K562 (cell line): ENCODE results near the gene CEP70. TPM values are rescaled to one million over a fixed set of nuclear protein-coding genes. Genes with fewer than 3 reads are reported as not detected.
A peak's percentile ranks its signal among the peaks of the same experiment; 100 is the strongest.
"Not testable (repeated sequence)": the region's sequence is repeated elsewhere in the genome, so short reads cannot be mapped to it uniquely, and the experiment has no call there.

Source experiments
- ATAC-seq: fragments of 200-7000 bp; cut with Tn5 transposase; 3 replicates; pipeline ENCODE4 v1.9.1; 2020; ENCODE audit warnings: moderate library complexity
- BruUV-seq: library from RNA; stranded (reverse); fragments of 400-500 nt; replicated peaks from 2 replicates; lab custom pipeline; 2021; lab: Mats Ljungman, UMichigan
- CTCF ChIA-PET: fragments of 300-600 bp; formaldehyde crosslinking; extraction: SDS; loops from one replicate; lab custom pipeline; 2021; ENCODE audit warnings: low intra/inter-chr PET ratio; lab: Yijun Ruan, JAX
- POLR2A ChIA-PET: fragments of 300-600, 350-650 bp; sonication (Branson Sonifier 250); formaldehyde crosslinking; extraction: SDS; loops from one replicate; lab custom pipeline; 2021; ENCODE audit warnings: antibody characterized with exemption, inconsistent platforms; lab: Yijun Ruan, JAX
- DNase-seq, 4 experiments: peaks; one replicate each; pipeline versions ENCODE4 v3.0.0 to v3.0.0-alpha.2; 2011 to 2018; ENCODE audit warnings: low spot score in 3 of 4, mixed read lengths in 3 of 4; ENCODE audit errors: extremely low read depth in 1 of 4
- FAIRE-seq: peaks from 2 replicates; lab custom pipeline; 2011; peaks lifted over from hg19 to GRCh38; lab: Jason Lieb, UNC
- H2AFZ ChIP-seq: 2 replicates; pipeline ENCODE4 v1.6.0; 2011; ENCODE audit warnings: low read depth, low read length, control low read depth, inconsistent platforms
- H3K27ac ChIP-seq: fragments of 200-600 bp; 3 replicates; pipeline ENCODE4 v1.8.0; 2011; ENCODE audit warnings: low read depth, mild to moderate bottlenecking, control low read depth, inconsistent platforms, low read length, moderate library complexity, mixed read lengths; ENCODE audit errors: extremely low read depth
- H3K27me3 ChIP-seq, 2 experiments: fragments of 300-600 bp in 1 of 2; 2 replicates in 1 of 2; 3 replicates in 1 of 2; pipeline versions ENCODE4 v1.6.0 to v1.8.0; 2011; ENCODE audit warnings: inconsistent platforms in 2 of 2, low read length in 2 of 2, mild to moderate bottlenecking in 1 of 2, mixed read lengths in 1 of 2, moderate library complexity in 1 of 2; ENCODE audit not compliant: control insufficient read depth in 2 of 2, insufficient read depth in 2 of 2
- H3K36me3 ChIP-seq: fragments of 300-600 bp; 3 replicates; pipeline ENCODE4 v1.8.0; 2011; ENCODE audit warnings: mild to moderate bottlenecking, low read length, inconsistent platforms; ENCODE audit not compliant: control insufficient read depth, insufficient read depth
- H3K4me1 ChIP-seq, 2 experiments: fragments of 200-600 bp in 1 of 2; replicated peaks in 1 of 2; 2 replicates in 1 of 2; 3 replicates in 1 of 2; pipeline versions ENCODE4 v1.5.1 to v1.8.0; 2011; ENCODE audit warnings: inconsistent platforms in 2 of 2, low read length in 2 of 2, mild to moderate bottlenecking in 1 of 2, mixed read lengths in 1 of 2, moderate library complexity in 1 of 2; ENCODE audit not compliant: control insufficient read depth in 2 of 2, insufficient read depth in 2 of 2
- H3K4me2 ChIP-seq: 2 replicates; pipeline ENCODE4 v1.6.1; 2011; ENCODE audit warnings: low read length, control low read depth, inconsistent platforms, mixed read lengths; ENCODE audit not compliant: insufficient read depth
- H3K4me3 ChIP-seq: fragments of 200-600 bp; sonication (generic), shearing (Covaris generic); 2 replicates; pipeline ENCODE4 v1.5.1; 2016; ENCODE audit warnings: control low read depth, inconsistent platforms
- H3K79me2 ChIP-seq: fragments of 200-600 bp; 3 replicates; pipeline ENCODE4 v1.8.0; 2011; ENCODE audit warnings: low read length, inconsistent platforms; ENCODE audit not compliant: control insufficient read depth, insufficient read depth
- H3K9ac ChIP-seq, 2 experiments: 2 replicates each; pipeline versions ENCODE4 v1.6.0 to v1.6.1; 2011; ENCODE audit warnings: low read depth in 2 of 2, low read length in 2 of 2, control low read depth in 1 of 2, inconsistent platforms in 1 of 2, mild to moderate bottlenecking in 1 of 2, mixed read lengths in 1 of 2; ENCODE audit not compliant: insufficient read depth in 1 of 2
- H3K9me1 ChIP-seq: one replicate; pipeline ENCODE4 v1.6.0; 2011; ENCODE audit warnings: inconsistent platforms, mild to moderate bottlenecking, low read length, moderate library complexity; ENCODE audit not compliant: control insufficient read depth, insufficient read depth
- H3K9me3 ChIP-seq: replicated peaks from 2 replicates; pipeline ENCODE4 v1.5.1; 2011; ENCODE audit warnings: low read depth, low read length, inconsistent platforms; ENCODE audit not compliant: control insufficient read depth, insufficient read depth
- H4K20me1 ChIP-seq: replicated peaks from 2 replicates; pipeline ENCODE4 v1.6.1; 2011; ENCODE audit warnings: low read length, inconsistent platforms, mixed read lengths; ENCODE audit not compliant: control insufficient read depth, insufficient read depth
- POLR2G ChIP-seq: fragments of 200-400 bp; formaldehyde crosslinking; IDR thresholded peaks from 2 replicates; pipeline ENCODE4 v1.6.1; 2017; ENCODE audit warnings: low read depth, mild to moderate bottlenecking, antibody characterized with exemption, low read length, moderate library complexity
- TRIM28 ChIP-seq: fragments of 450-650 bp; IDR thresholded peaks from 2 replicates; pipeline ENCODE4 v1.6.1; 2017
- ZNF280A ChIP-seq: fragments of 450-650 bp; IDR thresholded peaks from 2 replicates; pipeline ENCODE4 v1.6.1; 2018; ENCODE audit warnings: mild to moderate bottlenecking, low read depth; ENCODE audit not compliant: partially characterized antibody
- WGBS: fragments of 100-300 bp; shearing (Covaris generic); methylation state at CpG from one replicate; pipeline ENCODE4 v1.1.6; 2016; ENCODE audit warnings: low coverage, mixed read lengths; ENCODE audit not compliant: insufficient coverage; ENCODE audit errors: missing lambda C conversion rate; 5-methylcytosine and 5-hydroxymethylcytosine counted together
- in situ Hi-C: fragments of 300-500 bp; cut with MboI; formaldehyde crosslinking; loops from 4 replicates; pipeline ENCODE4 v1.15.0; 2018; ENCODE audit warnings: inconsistent platforms, mixed read lengths
- intact Hi-C: fragments of 100-400 bp; cut with micrococcal nuclease; formaldehyde crosslinking; loops from 2 replicates; pipeline ENCODE4 v1.14.2; 2022
- polyA plus RNA-seq, 8 experiments: library from polyadenylated mRNA; depleted of rRNA in 4 of 8; stranded (reverse) in 5 of 8; unstranded in 3 of 8; fragments of >200 nt; fragmentation: Nextera tagmentation in 2 of 8; fragmentation: Illumina TruSeq in 1 of 8; extraction: Ambion mirVana in 2 of 8; extraction: Trizol in 1 of 8; gene quantifications; 2 replicates each; pipeline versions ENCODE4 v1.2.1 to v1.2.3, GENCODE V29; 2011 to 2014; ENCODE audit warnings: inconsistent platforms in 1 of 8, missing spikeins in 1 of 8
- total RNA-seq, 7 experiments: library from RNA; depleted of rRNA in 6 of 7; stranded (reverse); fragments of >200 nt in 6 of 7; fragmentation: Illumina TruSeq in 2 of 7; extraction: Trizol in 2 of 7; gene quantifications; 2 replicates each; pipeline versions ENCODE4 v1.2.1 to v1.2.3, GENCODE V29; 2011 to 2021; ENCODE audit warnings: low replicate concordance in 1 of 7

Gene CEP70
- total and polyA plus RNA-seq, 9 of the 15 experiments (the other 6 are each of a cell fraction or from before 2014, with no cell fraction given), result 16.1 to 31.5 (median 23.4) TPM

- H2AFZ ChIP-seq, H3K4me3 ChIP-seq, POLR2A ChIA-PET, in situ Hi-C loops, DNase-seq, H3K9me1 ChIP-seq, H3K27ac ChIP-seq, H3K36me3 ChIP-seq, intact Hi-C loops, H3K27me3 ChIP-seq, ATAC-seq, H3K79me2 ChIP-seq, H3K9ac ChIP-seq, H3K4me2 ChIP-seq: not testable (repeated sequence)
- peak; percentile 20 for TF ChIP-seq ZNF280A
- peak; percentile 55; the same call in 1 of the 2 replicates for TF ChIP-seq TRIM28
- TF ChIP-seq, all 486 proteins: peak for 2; not testable (repeated sequence) for 484
- WGBS, result 39% methylated on average over 4 of the region's 6 CpGs
- BruUV-seq, CTCF ChIA-PET, H4K20me1 ChIP-seq, H3K4me1 ChIP-seq, FAIRE-seq, H3K9me3 ChIP-seq: not testable (repeated sequence)
These were observed 107.5 kb downstream of the CEP70 start for GRCh38 chr3:138486580-138486979.

- in situ Hi-C loops, H4K20me1 ChIP-seq, ATAC-seq, H3K27ac ChIP-seq, intact Hi-C loops, H3K79me2 ChIP-seq, H3K9me3 ChIP-seq, H3K9ac ChIP-seq, H3K36me3 ChIP-seq, H3K4me1 ChIP-seq, BruUV-seq, DNase-seq, H3K9me1 ChIP-seq, FAIRE-seq, H3K4me2 ChIP-seq, H3K4me3 ChIP-seq, H2AFZ ChIP-seq, CTCF ChIA-PET, H3K27me3 ChIP-seq: not testable (repeated sequence)
- TF ChIP-seq POLR2G, result peak; percentile 33; the same call in 1 of the 2 replicates
- POLR2A ChIA-PET, result interaction anchor here (0.6 kb wide), 1 partner anchor 506 kb away, joined by 3 read pairs; no protein-coding TSS in a partner anchor
- WGBS, result 19% methylated on average over 5 of the region's 17 CpGs
These were observed 109.4 kb downstream of the CEP70 start for GRCh38 chr3:138484672-138485071.
